K562 treated with DMSO at 1 percent for 12 hours (cell line): ENCODE measurements around the gene SGTB. TPM values are rescaled to one million over a fixed set of nuclear protein-coding genes. Genes with fewer than 3 reads are reported as not detected.

Source experiments
- total RNA-seq: library from RNA; unstranded; fragments of 300-600 nt; gene quantifications from 2 replicates; pipeline ENCODE4 v1.2.3, GENCODE V29; 2022; ENCODE audit not compliant: insufficient read depth

The SGTB gene
- 1.6 and 5.9 TPM in 2 replicates for total RNA-seq

DNA sequence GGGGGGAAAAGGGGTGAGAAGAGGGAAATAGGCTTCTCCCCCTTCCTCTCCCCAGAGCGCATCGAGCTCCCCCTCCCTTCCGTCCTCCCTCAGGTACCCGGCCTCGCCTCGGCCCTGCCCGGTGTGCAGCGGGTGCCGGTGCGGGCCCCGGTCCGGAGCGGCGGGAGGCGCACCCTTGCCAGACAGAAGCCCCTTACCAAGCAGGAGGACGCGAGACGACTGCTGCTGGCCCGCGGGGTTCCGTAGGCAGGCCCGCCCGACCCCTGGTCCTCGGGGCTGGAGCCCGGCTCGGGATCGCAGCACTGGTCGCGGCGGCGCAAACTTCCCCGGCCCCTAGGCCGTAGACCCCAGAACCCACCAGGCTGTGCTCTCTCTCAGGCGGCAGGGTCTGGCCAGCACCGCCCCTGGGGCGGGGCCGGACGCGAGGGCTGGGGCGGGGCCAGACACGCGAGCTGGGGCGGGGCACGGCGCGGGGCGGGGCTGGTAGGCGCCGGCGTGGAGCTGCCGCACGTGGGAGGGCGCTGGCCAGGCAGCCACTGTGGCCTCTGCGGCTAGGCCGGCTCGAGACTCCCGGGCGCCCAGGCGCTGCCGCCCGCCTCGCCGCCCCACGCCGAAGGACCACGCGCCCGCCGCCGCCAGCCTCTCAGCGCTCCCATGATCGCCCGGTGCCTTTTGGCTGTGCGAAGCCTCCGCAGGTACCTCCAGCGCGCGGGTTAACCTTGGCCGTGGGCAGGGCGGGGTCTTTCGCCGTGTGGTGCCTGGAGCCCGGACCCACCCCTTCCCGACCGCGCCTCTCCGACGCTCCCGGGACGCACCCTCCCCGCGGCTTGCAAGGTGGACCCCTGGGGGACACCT is at the start of gene SGTB, which contains the start of gene NLN:
TSS of gene SGTB (minus strand) at position 390 of the 855 bp plus-strand sequence. CDS start 1,302 bp downstream, outside the sequence.
TSS of gene NLN (plus strand) at position 486 of the 855 bp plus-strand sequence. CDS start at position 655, 169 bp downstream.

GRCh38 chr5:65624571-65625555 is 97.0 kb downstream of the SGTB start, which contains the start of the genes SHLD3 and TRAPPC13:
Gene SHLD3 (plus strand): TSS chr5:65625027. CDS start chr5:65629588, 4,561 bp downstream.
Gene TRAPPC13 (plus strand): TSS chr5:65625027. CDS start chr5:65625061, 34 bp downstream.

DNA sequence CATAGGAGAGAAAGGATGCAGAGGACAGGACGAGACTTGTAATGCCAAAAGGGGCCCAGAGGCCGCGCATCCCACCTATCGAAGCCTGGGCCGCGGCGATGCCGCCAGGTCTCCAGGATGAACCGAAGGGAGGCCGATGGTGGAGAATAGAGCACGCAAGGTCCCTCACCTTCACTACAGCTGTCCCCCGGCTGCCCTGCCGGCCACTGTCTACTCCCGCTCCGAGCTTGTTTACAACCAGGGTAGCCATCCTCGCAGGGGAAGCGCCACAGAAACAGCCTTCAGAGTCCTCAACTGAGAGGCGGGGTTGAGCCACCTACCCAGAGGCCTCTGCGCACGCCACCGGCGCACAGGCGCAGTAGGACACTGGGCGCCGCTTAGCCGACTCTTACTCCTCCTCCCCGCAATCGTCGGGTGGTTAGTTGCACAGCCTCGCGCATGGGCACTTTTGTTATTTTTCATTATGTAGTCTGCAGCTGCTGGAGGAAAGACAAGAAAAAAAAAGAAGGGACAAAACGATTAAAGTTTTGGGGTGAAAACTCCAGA is 97.8 kb downstream of the SGTB start, which contains the start of gene TRIM23:
TSS of gene TRIM23 (minus strand) at position 309 of the 546 bp plus-strand sequence. CDS start at position 250, 59 bp downstream.

Other genes starting within 250 kb of the SGTB start
- 1.3 and 1.7 TPM in 2 replicates for gene ADAMTS6, start 240.2 kb downstream of the SGTB start, total RNA-seq
- gene CENPK, start 158.9 kb downstream of the SGTB start, total RNA-seq, result 10.9 and 42.2 TPM in 2 replicates
- gene PPWD1, start 158.8 kb downstream of the SGTB start, total RNA-seq, result 9.8 and 30.2 TPM in 2 replicates
- 2.1 and 4.9 TPM in 2 replicates for gene TRIM23, start 97.8 kb downstream of the SGTB start, total RNA-seq
- gene SHLD3, start 97.1 kb downstream of the SGTB start, total RNA-seq, result 2.3 and 5.1 TPM in 2 replicates
- gene TRAPPC13, start 97.1 kb downstream of the SGTB start, total RNA-seq, result 7.9 and 12.0 TPM in 2 replicates
- gene NLN, start 96 bp upstream of the SGTB start, total RNA-seq, result 5.1 and 12.1 TPM in 2 replicates
- gene ERBIN, start 204.5 kb upstream of the SGTB start, total RNA-seq, result 9.9 and 26.9 TPM in 2 replicates